Stimulated activated CD4-positive, alpha-beta T cell treated with anti-CD3 and anti-CD28 coated beads, Interleukin-1b, Interleukin-23, amount 100 ng/mL, for 24 hours (primary cell): ENCODE measurements around the gene TAGAP.
A peak's percentile ranks its signal among the peaks of the same experiment; 100 is the strongest.
"Not testable (repeated sequence)": the region's sequence is repeated elsewhere in the genome, so short reads cannot be mapped to it uniquely, and the experiment has no call there.

ENCODE experiments used
- DNase-seq, 4 experiments: peaks; one replicate each; pipeline ENCODE4 v3.0.0-alpha.2; 2020; ENCODE audit warnings: low read depth in 4 of 4, low spot score in 1 of 4

The TAGAP gene

DNA sequence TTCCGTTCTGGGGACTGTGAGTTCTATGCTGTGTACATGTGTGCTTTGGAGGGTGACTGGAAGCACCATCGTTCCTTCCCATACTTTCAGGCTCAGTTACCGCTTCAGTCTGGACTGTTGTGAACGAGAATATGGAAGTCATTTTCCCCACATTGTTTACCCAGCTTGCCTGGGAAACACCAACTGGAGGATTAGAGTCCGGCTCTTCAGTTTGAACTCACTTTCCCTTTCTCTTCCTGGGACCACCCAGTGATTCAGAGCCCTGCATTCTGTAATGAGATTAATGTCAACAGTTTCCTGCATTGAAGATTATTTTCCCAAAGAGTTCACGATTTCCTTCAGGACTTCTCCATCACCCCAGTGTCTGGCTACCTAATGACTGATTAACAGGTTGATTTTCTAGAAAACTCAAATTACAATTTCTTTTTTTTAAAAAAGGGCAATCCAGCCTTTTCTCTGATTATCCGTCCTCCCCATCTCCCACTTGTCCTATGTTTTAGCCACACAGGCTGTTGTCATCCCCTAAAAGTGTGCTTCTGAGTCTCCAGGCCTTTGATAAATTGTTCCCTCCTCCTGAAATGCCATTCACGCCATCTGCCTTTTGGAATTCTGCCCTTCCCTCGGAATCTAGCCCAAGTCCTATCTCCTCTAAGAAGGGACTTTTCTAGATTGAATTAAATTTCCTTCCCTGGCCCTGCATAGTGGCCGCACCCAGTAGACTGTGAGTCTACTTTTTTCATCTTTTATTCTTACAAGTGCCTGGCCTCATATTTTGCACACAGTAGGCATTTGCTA lies 3.3 kb upstream of the TAGAP start:
- DNase-seq = no peak

DNA sequence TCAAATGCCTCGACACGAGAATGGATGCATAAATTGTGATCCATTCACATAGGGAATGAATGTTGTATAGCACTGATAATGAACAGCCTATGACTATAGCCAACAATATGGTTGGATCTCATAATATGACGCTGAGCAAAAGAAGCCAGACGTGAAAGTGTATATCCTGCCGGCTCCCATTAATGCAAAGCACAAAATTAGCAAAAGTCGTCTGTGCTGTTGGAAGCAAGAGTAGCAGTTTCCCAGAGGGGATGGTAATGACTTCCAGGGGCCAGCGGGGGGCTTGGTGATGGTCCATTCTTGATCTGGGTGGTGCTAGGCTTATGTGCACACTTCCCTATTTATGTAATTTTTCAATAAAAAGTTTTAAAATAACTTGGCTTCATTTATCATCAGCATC lies 1.0 kb upstream of the TAGAP start:
- no peak for DNase-seq

DNA sequence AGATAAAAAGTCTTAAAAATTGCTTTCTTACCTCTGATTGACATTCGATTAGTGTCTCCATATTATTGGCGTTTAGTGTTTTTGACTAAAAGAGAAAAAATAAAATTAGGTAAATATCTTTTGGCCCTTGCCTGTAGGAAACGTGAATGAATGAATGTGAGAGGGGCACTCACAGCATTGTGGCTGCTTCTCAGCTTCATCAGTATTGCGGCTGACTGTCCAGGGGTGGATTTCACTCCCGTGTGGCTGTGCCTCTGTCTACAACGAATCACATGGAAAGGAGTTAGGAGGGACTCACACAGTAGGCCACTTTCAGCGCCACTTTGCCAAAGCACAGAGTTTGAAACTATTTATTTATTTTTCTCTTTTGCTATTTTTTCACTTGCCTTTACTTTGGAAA lies 844 bp downstream of the TAGAP start:
- no peak for DNase-seq

DNA sequence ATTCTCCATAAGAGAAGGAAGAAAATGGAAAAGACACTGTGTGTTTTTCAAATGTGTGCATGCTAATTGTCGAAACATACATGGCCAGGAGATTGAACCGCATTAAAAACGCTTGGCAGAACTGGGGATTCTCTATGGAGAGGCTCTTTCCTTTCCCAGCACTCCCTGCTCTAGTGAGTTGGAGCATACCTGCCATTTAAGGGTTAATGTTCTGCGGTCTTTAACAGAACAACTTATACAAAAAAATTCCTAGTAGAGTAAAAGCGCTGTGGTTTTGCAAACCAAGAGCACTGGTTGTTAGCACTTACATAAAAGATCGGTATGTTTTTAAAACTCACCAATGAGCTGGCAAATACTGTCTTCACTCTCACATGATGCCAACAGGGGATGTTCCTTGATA lies 1.5 kb downstream of the TAGAP start:
- DNase-seq = no peak

DNA sequence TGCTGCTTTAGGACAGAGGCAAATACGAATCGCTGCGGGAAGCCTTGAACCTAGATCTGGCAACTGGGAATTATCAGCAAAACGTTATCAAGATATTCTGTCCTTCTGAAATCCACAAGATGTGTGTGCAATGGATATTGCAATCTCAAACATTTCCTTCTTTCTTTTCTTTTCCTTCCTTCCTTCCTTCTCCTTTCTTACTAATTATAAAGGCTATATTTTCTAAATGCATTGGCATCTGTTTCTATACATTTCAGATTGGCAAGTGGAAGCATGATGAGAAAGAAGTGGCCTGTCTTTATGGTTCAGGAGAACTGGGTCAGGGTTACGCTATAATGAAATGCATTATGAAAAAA lies 2.0 kb downstream of the TAGAP start:
- DNase-seq = no peak

DNA sequence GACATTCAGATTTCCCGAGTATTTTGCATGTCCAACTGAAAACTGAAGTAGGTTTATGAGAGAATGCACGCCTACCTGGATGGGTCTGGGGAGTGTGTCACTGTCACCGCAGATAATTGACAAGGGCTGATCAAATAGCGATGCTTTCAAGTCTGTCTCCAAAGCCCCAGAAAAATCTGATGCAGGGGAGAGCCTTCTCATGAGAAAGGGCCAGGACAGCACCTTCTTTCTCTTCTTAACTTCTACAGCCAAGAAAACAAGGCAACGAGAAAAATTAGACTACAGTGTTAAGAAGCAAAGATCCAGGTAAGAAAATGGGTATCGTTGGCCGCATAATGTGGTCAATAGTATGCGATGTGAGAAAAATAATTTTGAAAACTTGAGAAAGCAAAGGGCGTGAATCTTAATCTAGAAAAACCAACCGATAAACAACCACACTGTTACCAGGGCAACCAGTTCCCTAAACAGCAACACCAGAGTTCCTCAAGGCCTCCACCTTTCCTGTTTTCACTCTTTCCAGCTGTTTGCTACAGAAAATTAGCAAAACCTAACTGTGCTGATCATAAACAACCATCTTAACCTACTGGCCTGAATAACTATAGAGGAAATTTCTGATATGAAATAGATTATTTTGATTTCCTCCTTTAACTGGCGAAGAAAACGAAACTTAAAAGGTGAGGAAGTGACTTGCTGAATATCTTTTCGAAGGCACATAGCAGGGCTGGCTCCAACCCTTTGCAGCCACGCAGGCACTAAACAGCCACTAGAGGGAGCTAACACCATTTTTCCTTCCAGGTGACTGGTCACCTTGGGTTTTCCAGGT lies 2.6 kb downstream of the TAGAP start:
- DNase-seq = peak in 1 of 4 experiments; percentile 55

DNA sequence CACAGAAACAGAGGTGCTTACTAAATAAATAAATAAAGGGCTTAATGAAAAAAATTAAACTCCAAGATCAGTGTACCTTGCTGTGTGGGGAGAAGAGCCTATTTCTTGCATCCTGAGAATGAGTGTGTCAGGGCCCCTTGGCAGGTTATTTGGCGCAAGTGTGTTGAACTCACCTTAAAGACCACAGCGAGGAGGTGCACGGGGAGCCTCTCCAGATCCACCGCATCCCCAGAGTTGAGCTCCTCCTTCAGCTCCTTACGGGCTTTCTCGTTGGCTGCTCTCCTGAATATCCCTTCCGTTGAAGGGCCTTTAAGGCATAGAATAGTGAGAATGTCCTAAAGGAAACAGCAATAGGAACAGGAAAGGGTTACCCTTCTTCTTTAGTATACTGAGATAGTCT lies 3.6 kb downstream of the TAGAP start:
- DNase-seq = no peak

DNA sequence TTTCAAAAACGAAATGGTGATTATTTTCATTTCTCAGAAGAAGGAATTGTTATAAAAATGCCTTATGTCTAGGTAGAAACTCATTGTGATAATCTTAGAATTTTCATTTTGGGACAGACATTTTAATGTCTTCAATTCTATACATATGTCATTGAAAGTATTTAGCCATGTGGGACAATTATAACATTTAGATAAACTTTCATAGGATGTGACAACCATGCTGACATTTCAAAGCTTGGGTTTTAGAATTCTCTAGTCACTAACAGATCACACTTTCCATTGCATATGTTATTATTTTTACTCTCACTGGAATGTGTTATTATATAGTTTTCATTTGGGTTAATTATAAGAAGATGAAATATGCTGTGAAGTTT lies 4.9 kb downstream of the TAGAP start:
- no peak for DNase-seq

DNA sequence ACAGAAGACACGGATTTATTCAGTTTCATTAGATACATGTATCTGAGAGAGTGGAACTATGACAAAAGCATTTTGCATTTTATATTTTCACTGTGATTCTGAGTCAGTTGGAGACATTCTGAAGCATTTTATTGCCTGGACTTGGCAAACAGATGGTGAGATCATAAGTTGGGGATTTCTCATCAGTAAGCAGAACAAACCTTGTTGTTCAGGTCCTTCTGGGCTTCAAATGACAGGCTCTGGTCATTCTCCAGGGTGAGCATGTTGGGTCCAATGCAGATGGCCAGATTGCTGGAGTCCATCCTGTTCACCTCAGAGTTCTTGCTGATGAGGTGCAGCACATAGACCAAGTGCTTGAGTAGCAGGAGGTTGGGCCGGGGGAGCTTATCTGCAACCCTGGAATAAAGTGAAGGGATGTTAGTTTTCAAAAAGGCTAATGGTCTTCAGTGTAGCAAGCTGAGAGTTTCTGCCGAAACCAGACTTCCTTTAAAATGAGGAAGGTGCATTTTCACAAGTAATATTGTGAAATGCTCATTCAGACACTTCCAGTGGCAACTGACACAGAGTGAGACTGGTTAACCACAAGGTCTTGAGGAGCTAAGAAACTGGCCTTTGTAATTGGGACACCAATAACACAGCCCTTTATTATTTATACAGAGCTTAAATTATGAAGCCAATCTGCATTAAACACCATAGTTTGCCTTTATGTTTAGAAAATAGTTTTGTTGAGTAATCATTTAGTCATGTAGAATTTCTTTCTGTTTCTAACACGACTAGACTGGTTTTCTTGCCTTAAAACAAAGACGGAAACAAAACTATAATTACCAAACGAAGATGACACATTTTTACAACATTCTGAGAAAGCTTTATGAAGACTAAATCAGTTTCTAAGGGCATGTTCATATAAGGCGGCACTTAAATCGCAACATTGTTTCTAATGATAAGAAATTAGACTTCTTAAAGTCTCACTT lies 5.6 kb downstream of the TAGAP start:
- DNase-seq = no peak

DNA sequence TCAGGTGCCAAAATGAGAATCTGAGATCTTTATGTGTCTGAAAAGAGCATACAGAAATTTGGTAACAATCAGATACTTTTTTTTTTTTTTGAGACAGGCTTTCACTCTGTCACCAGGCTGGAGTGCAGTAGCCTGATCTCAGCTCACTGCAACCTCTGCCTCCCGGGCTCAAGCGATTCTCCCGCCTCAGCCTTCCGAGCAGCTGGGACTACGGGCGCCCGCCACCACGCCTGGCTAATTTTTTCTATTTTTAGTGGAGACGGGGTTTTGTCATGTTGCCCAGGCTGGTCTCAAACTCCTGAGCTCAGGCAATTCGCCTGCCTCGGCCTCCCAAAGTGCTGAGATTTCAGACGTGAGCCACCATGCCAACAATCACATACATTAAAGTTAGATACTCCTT lies 6.5 kb downstream of the TAGAP start:
- not testable (repeated sequence) for DNase-seq

DNA sequence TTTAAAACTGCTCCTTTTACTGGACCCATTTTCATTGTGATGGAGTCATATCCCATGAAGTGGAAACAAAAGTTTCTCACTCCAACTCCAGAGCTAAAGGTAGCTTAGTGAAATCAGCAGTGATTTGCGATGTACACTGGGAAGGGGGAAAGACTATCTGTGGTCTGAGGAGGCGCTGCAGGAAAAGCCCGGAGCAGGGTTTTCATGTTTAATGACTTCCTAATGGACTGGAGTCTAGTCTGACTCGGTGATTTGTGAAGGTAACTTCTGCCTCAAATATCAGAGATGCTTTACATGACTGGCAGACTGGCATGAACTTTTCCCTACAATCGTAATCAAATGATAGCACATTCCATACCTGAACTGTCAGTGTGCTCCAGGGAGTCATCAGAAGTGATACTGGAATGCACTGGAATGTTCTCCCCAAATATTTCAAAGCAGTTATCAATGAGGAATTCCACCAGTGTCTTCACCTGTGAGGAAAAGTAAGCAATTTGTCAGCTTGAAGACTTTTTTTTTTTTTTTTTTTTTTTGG lies 7.0 kb downstream of the TAGAP start:
- no peak for DNase-seq

DNA sequence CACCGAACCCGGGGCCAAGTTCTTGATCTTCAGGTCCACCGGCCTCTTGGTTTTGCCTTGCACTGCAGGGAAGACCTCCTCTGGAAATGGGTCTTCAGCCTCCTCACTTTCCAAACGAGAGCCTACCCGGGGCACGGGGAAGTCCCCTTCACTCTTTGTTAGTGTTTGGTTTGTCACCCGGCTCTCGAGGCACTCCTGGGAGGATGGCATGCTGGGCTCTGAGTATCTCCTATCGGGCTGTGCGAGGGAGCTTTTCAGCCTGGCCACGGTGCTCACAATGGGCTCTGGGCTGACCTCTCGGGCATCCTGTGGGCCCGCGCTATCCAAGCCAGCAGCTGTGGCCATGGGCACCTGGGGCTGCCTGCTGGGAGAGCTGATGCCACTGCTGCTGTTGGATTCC lies 8.1 kb downstream of the TAGAP start:
- no peak for DNase-seq

DNA sequence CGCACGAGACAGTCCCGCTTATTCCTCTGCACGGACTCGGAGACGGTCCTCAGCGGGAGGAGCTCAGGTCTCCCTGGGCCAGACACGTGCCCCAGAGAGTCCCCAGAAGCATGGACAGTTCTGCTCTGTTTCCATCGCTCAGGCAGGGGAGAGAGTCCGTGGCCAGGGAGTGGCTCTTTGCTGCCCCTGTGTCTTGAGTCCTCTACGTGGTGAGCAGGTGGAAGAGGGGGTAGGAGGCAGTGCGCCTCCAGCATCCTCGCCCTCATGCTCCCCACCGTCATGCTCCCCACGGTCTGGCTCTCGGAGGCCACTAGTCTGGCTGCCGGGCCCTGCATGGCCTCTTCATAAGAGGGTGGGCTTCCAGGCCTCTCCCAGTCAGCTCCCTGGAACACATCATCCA lies 8.9 kb downstream of the TAGAP start:
- DNase-seq = no peak

DNA sequence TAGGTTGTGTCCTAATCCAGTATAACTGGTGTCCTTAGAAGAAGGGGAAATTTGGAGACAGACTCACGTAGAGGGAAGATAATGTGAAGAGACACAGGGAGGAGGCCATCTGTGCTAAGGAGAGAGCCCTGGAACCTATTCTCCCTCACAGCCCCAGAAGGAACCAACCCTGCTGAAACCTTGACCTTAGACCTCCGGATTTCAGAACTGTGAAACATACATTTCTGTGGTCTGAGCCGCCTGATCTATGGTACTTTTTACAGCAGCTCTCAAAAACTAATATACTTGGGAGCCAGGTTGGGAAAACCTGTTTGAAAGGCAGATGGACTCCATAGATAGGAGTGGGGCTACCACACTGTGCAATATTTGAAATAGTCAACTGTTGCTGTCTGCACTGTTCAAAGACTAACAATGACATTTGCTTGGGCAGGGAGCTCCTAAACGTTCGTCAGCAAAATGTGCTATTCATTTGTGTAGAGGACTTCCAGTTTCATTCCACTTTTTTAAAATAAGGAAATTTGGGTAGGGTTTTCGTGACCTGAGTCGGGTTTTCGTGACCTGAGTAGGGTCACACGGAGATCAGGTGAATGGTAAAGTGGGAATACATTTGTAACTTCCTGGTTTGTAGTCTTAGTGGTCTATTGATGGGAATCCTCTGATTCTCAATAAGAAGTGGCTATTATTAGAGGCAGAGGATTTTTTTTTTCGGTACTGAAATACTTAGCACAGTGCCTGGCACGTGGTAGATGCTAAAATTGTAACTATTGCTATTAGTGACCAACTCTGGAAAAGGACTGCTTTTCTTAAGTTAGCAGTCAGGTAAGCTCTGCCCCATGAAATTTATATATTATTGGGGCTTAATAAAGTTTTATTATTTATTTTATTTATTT lies 11.4 kb downstream of the TAGAP start:
- no peak for DNase-seq

DNA sequence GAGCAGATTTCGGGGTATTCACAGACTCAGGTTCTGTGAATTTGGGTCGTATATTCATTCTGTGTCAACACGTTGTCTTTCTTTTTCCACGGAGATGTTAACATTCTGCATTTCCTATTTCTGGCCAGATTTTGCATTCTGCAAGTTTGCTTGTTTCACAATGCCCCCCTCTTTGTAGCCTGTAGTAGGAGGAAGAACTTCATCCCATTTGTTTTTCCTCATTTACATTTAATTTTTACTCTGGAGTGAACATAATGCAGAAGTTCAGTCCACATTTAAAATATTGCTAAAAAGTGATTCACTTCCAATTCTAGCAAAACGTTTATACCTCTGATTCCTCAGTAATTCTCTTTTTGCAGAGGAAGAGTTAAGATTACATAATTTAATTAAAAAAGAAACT lies 12.9 kb downstream of the TAGAP start:
- DNase-seq = no peak

DNA sequence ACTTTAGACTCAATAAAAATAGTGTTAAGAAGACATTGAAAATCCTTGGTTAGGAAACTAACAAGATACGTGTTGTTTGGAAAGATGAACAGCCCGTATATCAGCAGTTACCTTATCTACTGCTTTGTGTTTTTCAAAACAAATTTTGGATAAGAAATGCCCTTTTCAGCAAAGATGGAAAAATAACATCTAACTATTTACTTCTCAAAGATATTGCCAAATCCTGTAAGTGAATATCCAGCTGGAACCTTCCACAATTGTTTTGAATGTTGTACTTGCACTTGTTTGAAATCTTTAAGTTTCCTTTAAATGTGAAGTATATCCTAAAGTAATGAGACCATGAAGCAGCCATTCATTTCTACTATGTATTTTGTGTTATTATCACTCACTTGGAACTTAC lies 14.6 kb downstream of the TAGAP start:
- no peak for DNase-seq

DNA sequence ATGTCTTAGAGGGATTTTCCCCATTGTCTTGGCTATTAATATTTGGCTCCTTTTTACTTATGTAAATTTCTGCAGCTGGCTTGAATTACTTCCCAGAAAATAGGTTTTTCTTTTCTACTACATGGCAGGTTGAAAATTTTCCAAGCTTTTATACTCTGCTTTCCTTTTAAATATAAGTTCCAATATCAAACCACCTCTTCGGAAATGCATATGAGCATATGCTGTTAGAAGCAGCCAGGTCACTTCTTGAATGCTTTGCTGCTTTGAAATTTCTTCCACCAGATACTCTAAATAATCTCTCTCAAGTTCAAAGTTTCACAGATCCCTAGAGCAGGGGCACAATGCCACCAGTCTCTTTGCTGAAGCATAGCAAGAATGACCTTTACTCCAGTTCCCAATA lies 19.6 kb downstream of the TAGAP start:
- DNase-seq = not testable (repeated sequence)

DNA sequence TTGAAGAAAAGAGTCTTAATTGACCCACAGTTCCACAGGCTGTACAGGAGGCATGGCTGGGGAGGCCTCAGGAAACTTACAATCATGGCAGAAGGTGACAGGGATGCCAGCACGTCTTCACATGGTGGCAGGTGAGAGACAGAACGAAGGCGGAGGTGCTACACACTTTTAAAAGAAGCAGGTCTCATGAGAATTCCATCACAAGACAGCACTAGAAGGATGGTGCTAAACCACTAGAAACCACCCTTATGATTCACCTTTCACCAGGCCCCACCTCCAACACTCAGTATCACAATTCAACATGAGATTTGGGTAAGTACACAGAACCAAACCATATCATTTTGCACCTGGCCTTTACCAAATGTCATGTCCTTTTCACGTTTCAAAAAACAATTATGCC lies 20.9 kb downstream of the TAGAP start:
- no peak for DNase-seq

DNA sequence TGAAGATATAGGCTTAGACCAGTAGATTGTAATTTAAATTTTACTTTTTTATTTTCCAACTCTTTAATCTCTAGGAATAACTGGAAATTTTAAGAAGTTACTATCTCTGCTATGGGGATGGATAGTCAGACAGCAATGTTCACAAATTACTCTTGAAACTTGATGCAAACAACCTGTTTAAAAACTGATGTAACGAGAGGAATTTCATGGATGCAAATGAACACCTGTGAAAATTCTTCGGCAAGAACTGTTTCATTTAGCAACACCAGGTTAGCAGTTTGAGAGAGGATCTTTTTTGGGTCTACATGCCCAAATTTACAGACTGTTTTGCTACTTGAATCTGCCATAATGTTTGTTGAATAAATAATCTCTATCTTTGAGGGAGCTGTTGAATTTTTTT lies 24.8 kb downstream of the TAGAP start:
- no peak for DNase-seq
